Testis (tissue), 3 donors: Measurements from ENCODE around the gene ERC1. TPM values are rescaled to one million over a fixed set of nuclear protein-coding genes. Genes with fewer than 3 reads are reported as not detected.
"Not testable (repeated sequence)": the region's sequence is repeated elsewhere in the genome, so short reads cannot be mapped to it uniquely, and the experiment has no call there.

Source experiments
- DNase-seq: peaks from one replicate; pipeline ENCODE4 v3.0.0-alpha.2; 2019
- H3K27ac ChIP-seq, 2 donors: fragments of 200-600 bp; sonication (generic); one replicate each; pipeline ENCODE4 v1.5.1; 2019
- H3K27me3 ChIP-seq: fragments of 200-600 bp; sonication (generic); one replicate; pipeline ENCODE4 v1.5.1; 2019
- H3K36me3 ChIP-seq: fragments of 200-600 bp; sonication (generic); one replicate; pipeline ENCODE4 v1.5.1; 2017; ENCODE audit warnings: low read depth; ENCODE audit errors: missing control alignments
- H3K4me1 ChIP-seq: fragments of 200-600 bp; sonication (generic); one replicate; pipeline ENCODE4 v1.5.1; 2019
- H3K4me3 ChIP-seq, 2 donors: fragments of 200-600 bp; sonication (generic); one replicate each; pipeline ENCODE4 v1.5.1; 2017 to 2019
- H3K9me3 ChIP-seq: fragments of 200-600 bp; sonication (generic); one replicate; pipeline ENCODE4 v1.5.1; 2017
- CTCF ChIP-seq, 3 experiments: fragments of 450-650 bp in 2 of 3; fragments of 200-600 bp in 1 of 3; sonication (generic) in 1 of 3; IDR thresholded peaks; one replicate each; pipeline ENCODE4 v1.5.1; 2016 to 2019; ENCODE audit warnings: antibody characterized with exemption in 3 of 3, mild to moderate bottlenecking in 2 of 3, moderate library complexity in 1 of 3
- POLR2A ChIP-seq: fragments of 450-650 bp; IDR thresholded peaks from one replicate; pipeline ENCODE4 v1.6.1; 2017; ENCODE audit warnings: antibody characterized with exemption, mild to moderate bottlenecking, moderate library complexity
- WGBS, 2 donors: methylation state at CpG; one replicate each; pipeline ENCODE4 v1.1.5; 2018; 5-methylcytosine and 5-hydroxymethylcytosine counted together
- intact Hi-C: fragments of 100-400 bp; cut with DNase I; formaldehyde crosslinking; loops from one replicate; pipeline ENCODE4 v1.15.1; 2023; ENCODE audit warnings: low total_unique reads
- polyA plus RNA-seq: library from polyadenylated mRNA; stranded (reverse); fragments of 350-450 nt; fragmentation: Illumina TruSeq; extraction: RNeasy Lipid Tissue Mini Kit (QIAGEN cat#74804); gene quantifications from one replicate; pipeline ENCODE4 v1.2.3, GENCODE V29; 2014; ENCODE audit warnings: low read depth, low replicate concordance; ENCODE audit not compliant: insufficient read depth
- total RNA-seq, 2 donors: library from RNA; depleted of rRNA; stranded (reverse); fragments of >200 nt; gene quantifications; one replicate each; pipeline ENCODE4 v1.2.3, GENCODE V29; 2016

ERC1 gene
- total and polyA plus RNA-seq, 3 donors from 2014 or later: 25.8 to 109 (median 106) TPM

DNA sequence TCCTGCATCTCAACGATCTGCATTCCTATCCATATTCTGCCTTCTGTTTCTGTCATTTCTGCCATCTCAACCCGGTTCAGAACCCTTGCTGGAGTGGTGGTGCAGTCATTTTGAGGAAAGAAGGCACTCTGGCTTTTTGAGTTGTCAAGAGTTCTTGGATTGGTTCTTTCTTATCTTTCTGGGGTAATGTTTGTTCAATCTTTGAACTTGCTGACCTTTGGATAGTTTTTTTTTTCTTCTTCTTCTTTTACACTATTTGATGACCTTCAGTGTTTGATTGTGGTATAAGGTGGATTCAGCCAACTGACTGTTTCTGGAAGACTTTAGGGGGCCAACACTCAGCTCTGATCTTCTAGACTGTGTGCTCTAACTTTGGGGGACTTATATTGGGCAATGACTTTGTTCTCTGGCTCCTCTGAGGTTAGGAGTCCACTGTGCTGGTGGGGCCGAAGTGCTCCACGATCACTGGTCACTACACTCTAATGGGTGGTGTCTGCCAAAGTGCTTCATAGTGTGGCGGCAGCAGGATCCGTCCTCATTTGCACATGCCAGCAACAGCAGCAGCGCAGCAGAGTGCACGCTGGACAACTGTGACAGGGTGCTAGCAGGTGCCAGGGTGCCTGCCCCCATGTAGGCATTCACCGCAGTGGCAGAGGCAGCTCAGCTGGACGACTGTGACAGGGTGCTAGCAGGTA, 347.6 kb downstream of the ERC1 start:
- H3K4me1 ChIP-seq: no peaks in the 10 kb centered on the region
- 91 to 92% methylated on average over 5 to 10 of the region's 10 CpGs for WGBS, 2 donors
- no peaks in the 10 kb centered on the region for H3K27me3 ChIP-seq
- H3K4me3 ChIP-seq: no peak overlapping the region
- intact Hi-C loops: no loop called here
- no peaks in the 10 kb centered on the region for H3K9me3 ChIP-seq
- no peak for DNase-seq
- no peaks in the 10 kb centered on the region for H3K36me3 ChIP-seq
- TF ChIP-seq POLR2A: no peak
- no peak for TF ChIP-seq CTCF (IDR thresholded peaks at IDR 0.05)
- H3K27ac ChIP-seq: no peak overlapping the region

DNA sequence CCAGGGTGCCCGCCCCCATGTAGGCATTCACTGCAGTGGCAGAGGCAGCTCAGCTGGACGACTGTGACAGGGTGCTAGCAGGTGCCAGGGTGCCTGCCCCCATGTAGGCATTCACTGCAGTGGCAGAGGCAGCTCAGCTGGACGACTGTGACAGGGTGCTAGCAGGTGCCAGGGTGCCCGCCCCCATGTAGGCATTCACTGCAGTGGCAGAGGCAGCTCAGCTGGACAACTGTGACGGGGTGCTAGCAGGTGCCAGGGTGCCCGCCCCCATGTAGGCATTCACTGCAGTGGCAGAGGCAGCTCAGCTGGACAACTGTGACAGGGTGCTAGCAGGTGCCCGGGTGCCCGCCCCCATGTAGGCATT, 348.1 kb downstream of the ERC1 start:
- not testable (repeated sequence) for H3K27ac ChIP-seq

GRCh38 chr12:1339618-1340319, 348.7 kb downstream of the ERC1 start:
- DNase-seq: no peak
- no peak overlapping the region for H3K4me3 ChIP-seq
- WGBS, 2 donors: 84 to 87% methylated on average over 7 of the region's 7 CpGs
- no peak overlapping the region for H3K27ac ChIP-seq
- no peaks in the 10 kb centered on the region for H3K4me1 ChIP-seq
- no peaks in the 10 kb centered on the region for H3K36me3 ChIP-seq
- no peaks in the 10 kb centered on the region for H3K9me3 ChIP-seq
- intact Hi-C loops: no loop called here
- no peak for TF ChIP-seq CTCF (IDR thresholded peaks at IDR 0.05)
- TF ChIP-seq POLR2A: no peak
- no peaks in the 10 kb centered on the region for H3K27me3 ChIP-seq

More for the DNA sequence above, 348.1 kb downstream of the ERC1 start:
- 82% methylated on average over 8 of the region's 8 CpGs; no CpG with 5 or more reads in 1 of the 2 donors for WGBS, 2 donors
- H3K27me3 ChIP-seq, H3K4me3 ChIP-seq, intact Hi-C loops, H3K4me1 ChIP-seq, DNase-seq, H3K36me3 ChIP-seq, H3K9me3 ChIP-seq: not testable (repeated sequence)

GRCh38 chr12:1341270-1341669, 350.2 kb downstream of the ERC1 start:
- 87 to 91% methylated on average over 6 of the region's 6 CpGs for WGBS, 2 donors
- DNase-seq, H3K9me3 ChIP-seq, H3K4me1 ChIP-seq, H3K36me3 ChIP-seq, intact Hi-C loops, H3K27ac ChIP-seq, H3K4me3 ChIP-seq, H3K27me3 ChIP-seq: not testable (repeated sequence)

GRCh38 chr12:1343422-1343821, 352.4 kb downstream of the ERC1 start:
- H3K27me3 ChIP-seq: no peaks in the 10 kb centered on the region
- no peak for DNase-seq
- TF ChIP-seq CTCF (IDR thresholded peaks at IDR 0.05): no peak
- H3K27ac ChIP-seq: no peak overlapping the region
- WGBS, 2 donors: 87 to 88% methylated on average over 6 of the region's 6 CpGs
- no peaks in the 10 kb centered on the region for H3K9me3 ChIP-seq
- no peaks in the 10 kb centered on the region for H3K36me3 ChIP-seq
- intact Hi-C loops: no loop called here
- H3K4me1 ChIP-seq: no peaks in the 10 kb centered on the region
- no peak overlapping the region for H3K4me3 ChIP-seq

- H3K36me3 ChIP-seq: no peaks in the 10 kb centered on the region
- H3K4me3 ChIP-seq: no peak overlapping the region
- no peaks in the 10 kb centered on the region for H3K4me1 ChIP-seq
- WGBS, 2 donors: 86 to 98% methylated on average over 4 of the region's 4 CpGs
- no peaks in the 10 kb centered on the region for H3K27me3 ChIP-seq
- DNase-seq: no peak
- intact Hi-C loops: no loop called here
- H3K9me3 ChIP-seq: no peaks in the 10 kb centered on the region
- no peak for TF ChIP-seq POLR2A
- H3K27ac ChIP-seq: no peak overlapping the region
Measured at GRCh38 chr12:1344245-1344644, 353.2 kb downstream of the ERC1 start.
